Mucosa of stomach (tissue), 1 donor: ENCODE results near the gene CD55.

Experiments
- H3K27me3 ChIP-seq: one replicate; pipeline ENCODE4 v1.7.0; 2013; ENCODE audit warnings: mild to moderate bottlenecking, low read length; ENCODE audit not compliant: control insufficient read depth, insufficient read depth
- H3K36me3 ChIP-seq: one replicate; pipeline ENCODE4 v1.7.0; 2013; ENCODE audit warnings: low read length; ENCODE audit not compliant: control insufficient read depth, insufficient read depth
- H3K4me1 ChIP-seq: one replicate; pipeline ENCODE4 v1.7.0; 2013; ENCODE audit warnings: mild to moderate bottlenecking, low read length; ENCODE audit not compliant: control insufficient read depth, insufficient read depth
- H3K4me3 ChIP-seq: one replicate; pipeline ENCODE4 v1.7.0; 2013; ENCODE audit warnings: low read length
- H3K9ac ChIP-seq: one replicate; pipeline ENCODE4 v1.7.0; 2013; ENCODE audit warnings: mild to moderate bottlenecking, low read length, moderate library complexity
- H3K9me3 ChIP-seq: one replicate; pipeline ENCODE4 v1.7.0; 2013; ENCODE audit warnings: mild to moderate bottlenecking, low read length, moderate library complexity; ENCODE audit not compliant: control insufficient read depth
- donor health status: Pancreatic carcinoma.

CD55 gene

DNA sequence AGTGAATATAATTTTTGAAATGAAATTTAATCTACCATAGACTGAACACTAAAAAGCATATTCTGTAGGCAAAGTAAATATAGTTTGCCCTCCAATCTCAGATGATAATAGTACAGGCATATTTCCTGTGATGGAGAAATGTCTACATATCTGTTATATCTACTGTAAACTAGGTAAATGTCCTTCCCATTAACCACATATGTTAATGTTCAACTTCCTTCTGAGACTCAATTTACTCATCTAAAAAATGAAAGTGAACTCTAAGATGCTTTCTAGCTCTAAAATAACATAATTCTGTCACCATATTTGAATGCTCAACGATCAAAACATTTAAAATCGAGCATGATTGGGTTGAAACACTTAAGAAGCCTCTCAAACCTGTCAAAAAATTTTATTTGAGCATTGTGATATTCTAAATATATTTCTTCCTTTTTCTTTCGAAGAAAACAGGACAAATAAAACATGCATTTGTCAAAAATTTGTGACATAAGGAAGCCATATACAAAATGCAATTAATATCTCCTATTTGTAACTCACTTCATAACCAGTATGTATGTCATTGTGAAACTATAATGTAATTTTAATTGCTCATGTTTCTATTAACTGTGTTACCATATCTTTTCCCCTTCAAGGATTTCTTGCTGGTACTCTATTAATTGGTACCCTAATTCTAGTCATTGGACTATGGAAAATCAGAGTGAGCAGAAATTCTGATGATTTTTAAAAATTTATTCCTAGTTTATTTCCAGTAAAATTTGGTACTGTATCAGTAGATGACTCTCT is 34.2 kb downstream of the CD55 start:
- Histone ChIP-seq H3K9ac (no peak overlapping the region), H3K27me3 (no peaks in the 10 kb centered on the region), H3K4me3 (no peak overlapping the region), H3K9me3 (no peaks in the 10 kb centered on the region), H3K36me3 (no peaks in the 10 kb centered on the region), H3K4me1 (no peaks in the 10 kb centered on the region)

DNA sequence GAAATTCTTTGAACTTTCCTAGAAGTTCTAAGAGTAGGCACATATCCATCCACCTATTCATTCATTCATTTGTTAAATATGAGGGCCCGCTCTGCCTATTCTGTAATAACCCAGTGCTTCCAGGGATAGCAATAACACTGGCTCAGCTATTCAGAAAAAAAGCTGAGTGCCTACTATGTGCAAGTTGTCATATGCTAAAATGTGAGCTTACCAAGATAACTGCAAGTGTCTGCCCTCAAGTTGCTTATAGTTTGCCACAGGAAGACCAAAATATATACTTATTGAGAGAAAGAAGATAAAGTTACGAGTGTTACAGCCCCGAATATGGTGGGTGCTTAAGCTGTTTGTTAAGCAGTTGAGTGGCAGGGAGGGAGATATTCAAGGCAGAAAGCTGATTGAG is 39.6 kb downstream of the CD55 start:
- H3K4me1 ChIP-seq = no peaks in the 10 kb centered on the region

GRCh38 chr1:207361889-207362288 is 40.4 kb downstream of the CD55 start:
- Histone ChIP-seq H3K4me1 (no peaks in the 10 kb centered on the region), H3K9ac (no peak overlapping the region), H3K4me3 (no peak overlapping the region), H3K36me3 (no peaks in the 10 kb centered on the region), H3K9me3 (no peaks in the 10 kb centered on the region), H3K27me3 (no peaks in the 10 kb centered on the region)

More for the DNA sequence above, 39.6 kb downstream of the CD55 start:
- Histone ChIP-seq H3K4me3 (no peak overlapping the region), H3K9me3 (no peaks in the 10 kb centered on the region), H3K9ac (no peak overlapping the region), H3K27me3 (no peaks in the 10 kb centered on the region), H3K36me3 (no peaks in the 10 kb centered on the region)

- Histone ChIP-seq H3K27me3 (no peaks in the 10 kb centered on the region), H3K4me1 (no peaks in the 10 kb centered on the region), H3K36me3 (no peaks in the 10 kb centered on the region), H3K9me3 (no peaks in the 10 kb centered on the region), H3K9ac (no peak overlapping the region), H3K4me3 (no peak overlapping the region)
Observed at GRCh38 chr1:207362962-207363860, 41.7 kb downstream of the CD55 start.

GRCh38 chr1:207363871-207364270 is 42.4 kb downstream of the CD55 start:
- no peaks in the 10 kb centered on the region for H3K9me3 ChIP-seq
- H3K4me1 ChIP-seq = no peaks in the 10 kb centered on the region
- H3K4me3 ChIP-seq = no peak overlapping the region
- H3K27me3 ChIP-seq = no peaks in the 10 kb centered on the region
- no peak overlapping the region for H3K9ac ChIP-seq
- no peaks in the 10 kb centered on the region for H3K36me3 ChIP-seq

GRCh38 chr1:207364614-207365013 is 43.1 kb downstream of the CD55 start:
- Histone ChIP-seq H3K27me3 (no peaks in the 10 kb centered on the region), H3K4me1 (no peaks in the 10 kb centered on the region), H3K36me3 (no peaks in the 10 kb centered on the region), H3K9ac (no peak overlapping the region), H3K9me3 (no peaks in the 10 kb centered on the region), H3K4me3 (no peak overlapping the region)

DNA sequence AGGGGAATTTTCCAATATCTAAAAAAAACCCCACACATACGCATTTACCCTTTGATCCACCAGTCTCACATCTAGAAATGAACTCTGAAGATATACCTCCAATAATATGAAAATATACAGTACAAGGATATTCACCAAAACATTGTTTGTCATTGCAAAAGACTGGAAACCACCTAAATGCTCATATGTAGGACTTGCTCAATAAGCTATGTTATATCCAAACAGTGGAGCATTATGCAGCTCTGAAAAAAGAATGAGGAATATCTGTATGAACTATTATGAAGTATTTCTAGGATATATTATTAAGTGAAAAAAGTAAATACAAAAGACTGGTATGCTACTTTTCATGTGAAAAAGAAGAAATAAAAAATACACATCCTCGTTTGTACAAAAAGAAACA is 43.6 kb downstream of the CD55 start:
- Histone ChIP-seq H3K9ac (no peak overlapping the region), H3K4me3 (no peak overlapping the region), H3K4me1 (no peaks in the 10 kb centered on the region), H3K27me3 (no peaks in the 10 kb centered on the region), H3K36me3 (no peaks in the 10 kb centered on the region), H3K9me3 (no peaks in the 10 kb centered on the region)

DNA sequence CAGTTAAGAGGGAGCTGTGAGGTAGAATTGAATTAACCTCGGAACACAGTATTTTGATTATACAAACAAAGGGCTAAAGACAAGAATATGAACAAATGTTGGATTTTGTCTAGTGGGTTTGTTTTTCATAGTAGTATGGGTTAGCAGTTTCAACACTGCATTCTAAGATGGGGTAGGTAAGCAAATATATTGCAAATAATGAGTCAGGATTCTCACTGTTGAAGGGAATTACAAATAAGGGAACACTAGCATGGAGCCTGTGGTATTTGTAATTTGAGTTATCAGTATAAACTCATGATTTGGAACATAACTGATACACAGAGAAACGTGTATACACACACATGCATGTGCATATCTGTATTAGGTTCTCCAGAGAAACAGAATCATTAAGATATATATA is 44.5 kb downstream of the CD55 start:
- Histone ChIP-seq H3K4me1 (no peaks in the 10 kb centered on the region), H3K36me3 (no peaks in the 10 kb centered on the region), H3K9me3 (no peaks in the 10 kb centered on the region), H3K4me3 (no peak overlapping the region), H3K9ac (no peak overlapping the region), H3K27me3 (no peaks in the 10 kb centered on the region)

DNA sequence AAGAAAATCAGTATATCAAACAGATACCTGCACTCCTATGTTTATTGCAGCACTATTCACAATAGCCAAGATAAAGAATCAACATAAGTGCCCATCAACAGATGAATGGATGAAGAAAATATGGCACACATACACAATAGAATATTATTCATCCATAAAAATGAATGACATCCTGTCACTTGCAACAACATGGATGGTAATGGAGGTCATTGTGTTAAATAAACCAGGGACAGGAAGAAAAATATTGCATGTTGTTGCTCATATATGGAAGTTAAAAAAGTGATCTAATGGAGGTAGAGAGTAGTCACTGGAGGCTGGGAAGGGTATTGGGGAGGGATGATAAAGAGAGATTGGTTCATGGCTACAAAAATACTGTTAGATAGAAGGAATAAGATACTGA is 67.2 kb downstream of the CD55 start:
- Histone ChIP-seq H3K9me3 (no peaks in the 10 kb centered on the region), H3K36me3 (no peaks in the 10 kb centered on the region), H3K9ac (no peak overlapping the region), H3K4me1 (peaks cover under 1% of the 10 kb centered on the region), H3K27me3 (no peaks in the 10 kb centered on the region), H3K4me3 (no peak overlapping the region)

DNA sequence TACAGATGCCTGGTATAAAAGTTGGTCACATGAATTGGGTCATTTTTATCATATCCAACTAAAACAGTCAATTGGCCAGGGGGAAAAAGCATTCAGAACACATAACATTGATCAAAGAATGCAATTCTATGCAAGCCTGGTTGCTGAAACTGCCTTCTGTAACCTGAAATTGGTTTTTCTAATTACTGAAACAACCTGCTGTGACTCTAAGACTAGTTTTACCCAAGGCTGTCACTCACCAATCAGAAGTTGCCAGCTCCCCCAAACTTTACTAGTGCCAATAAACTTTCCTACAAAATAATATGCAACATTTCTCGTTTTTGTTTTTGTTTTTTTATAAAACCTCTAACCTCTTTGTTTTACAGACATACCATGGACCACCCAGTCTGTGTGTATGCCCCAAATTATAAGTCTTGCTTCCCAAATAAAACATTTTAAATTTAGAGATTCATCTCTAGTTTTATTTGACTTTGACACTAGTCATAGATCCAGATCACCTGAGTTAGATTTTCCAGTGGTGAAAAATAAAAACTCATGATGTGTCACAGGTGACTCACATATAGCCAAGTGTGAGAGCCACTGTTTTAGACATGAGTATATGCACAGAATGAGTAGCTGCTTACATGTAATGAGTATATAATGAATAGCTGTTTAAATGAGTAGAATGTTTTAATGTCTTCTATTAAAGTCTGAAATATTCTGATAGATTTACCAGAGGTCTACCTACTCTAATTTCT is 68.4 kb downstream of the CD55 start:
- peaks cover 7% of the 10 kb centered on the region for H3K4me1 ChIP-seq
- H3K4me3 ChIP-seq = no peak overlapping the region
- no peaks in the 10 kb centered on the region for H3K9me3 ChIP-seq
- H3K9ac ChIP-seq = no peak overlapping the region
- no peaks in the 10 kb centered on the region for H3K36me3 ChIP-seq
- H3K27me3 ChIP-seq = no peaks in the 10 kb centered on the region

DNA sequence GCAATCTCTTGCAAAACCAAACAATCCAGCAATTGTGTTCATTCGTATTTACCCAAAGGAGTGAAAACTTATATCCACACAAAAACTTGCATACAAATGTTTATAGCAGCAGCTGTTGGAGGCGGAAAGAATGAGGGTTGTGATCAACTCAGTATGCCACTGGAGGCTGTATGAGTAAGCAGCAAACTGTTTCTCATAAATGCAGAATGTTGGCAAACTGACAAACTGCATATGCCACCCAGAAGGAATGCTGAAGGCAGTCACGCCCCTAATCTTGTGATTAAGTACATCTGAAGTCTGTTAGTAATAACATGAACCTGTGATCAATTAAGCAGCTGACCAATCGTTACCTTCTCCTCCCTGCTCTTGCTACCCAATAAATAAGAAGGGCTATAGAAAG is 72.1 kb downstream of the CD55 start:
- H3K9ac ChIP-seq = no peak overlapping the region
- no peaks in the 10 kb centered on the region for H3K36me3 ChIP-seq
- H3K4me3 ChIP-seq = no peak overlapping the region
- peaks cover 15% of the 10 kb centered on the region for H3K4me1 ChIP-seq
- no peaks in the 10 kb centered on the region for H3K27me3 ChIP-seq
- H3K9me3 ChIP-seq = no peaks in the 10 kb centered on the region
